Peyer's patch (tissue), 4 donors: ENCODE results near the gene DLGAP4.

Experiments used
- CTCF ChIP-seq, 6 experiments: fragments of 450-650 bp in 4 of 6; fragments of 200-600 bp in 2 of 6; sonication (generic) in 1 of 6; IDR thresholded peaks; one replicate each; pipeline ENCODE4 v1.5.1; 2017 to 2019; ENCODE audit warnings: antibody characterized with exemption in 6 of 6, mild to moderate bottlenecking in 3 of 6, moderate library complexity in 1 of 6
- POLR2A ChIP-seq, 2 donors: fragments of 450-650 bp; IDR thresholded peaks; one replicate each; pipeline ENCODE4 v1.5.1; 2017; ENCODE audit warnings: antibody characterized with exemption in 2 of 2, mild to moderate bottlenecking in 2 of 2, moderate library complexity in 2 of 2

DNA sequence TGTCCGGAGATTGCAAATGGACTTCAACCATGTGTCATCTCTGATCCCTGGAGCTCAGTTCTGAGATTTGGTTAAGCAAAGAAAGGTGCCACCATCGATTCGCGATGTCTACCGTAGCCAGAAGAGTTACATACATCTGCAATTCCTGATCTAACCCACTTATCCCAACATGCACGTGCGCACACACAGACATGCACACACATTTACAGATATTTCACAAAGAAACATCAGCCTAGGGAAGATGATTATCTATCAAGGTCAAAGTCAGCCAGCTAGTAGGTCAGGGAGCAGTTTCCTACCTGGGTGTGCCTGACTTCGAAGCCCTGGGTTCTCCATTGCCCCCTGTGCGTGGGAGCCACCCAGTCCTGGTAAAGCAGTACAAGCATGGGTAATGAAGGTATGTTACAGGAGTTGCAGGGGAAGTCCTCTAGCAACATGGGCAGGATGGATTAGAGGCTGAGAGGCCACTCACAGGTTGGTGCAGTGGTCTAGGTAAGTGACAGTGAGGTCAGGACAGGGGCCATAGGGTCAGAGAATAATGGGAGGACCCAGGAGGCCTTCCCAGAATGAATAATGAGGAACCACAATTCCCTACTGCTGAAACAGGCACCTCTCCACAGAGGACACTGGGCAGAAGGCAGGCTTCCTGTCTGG lies 150.0 kb downstream of the DLGAP4 start:
- TF ChIP-seq CTCF (IDR thresholded peaks at IDR 0.05): no peak
- no peak for TF ChIP-seq POLR2A (IDR thresholded peaks at IDR 0.05)
